ENCODE measurements around the gene DBH.
"Not testable (repeated sequence)": the region's sequence is repeated elsewhere in the genome, so short reads cannot be mapped to it uniquely, and the experiment has no call there.

DBH gene

DNA sequence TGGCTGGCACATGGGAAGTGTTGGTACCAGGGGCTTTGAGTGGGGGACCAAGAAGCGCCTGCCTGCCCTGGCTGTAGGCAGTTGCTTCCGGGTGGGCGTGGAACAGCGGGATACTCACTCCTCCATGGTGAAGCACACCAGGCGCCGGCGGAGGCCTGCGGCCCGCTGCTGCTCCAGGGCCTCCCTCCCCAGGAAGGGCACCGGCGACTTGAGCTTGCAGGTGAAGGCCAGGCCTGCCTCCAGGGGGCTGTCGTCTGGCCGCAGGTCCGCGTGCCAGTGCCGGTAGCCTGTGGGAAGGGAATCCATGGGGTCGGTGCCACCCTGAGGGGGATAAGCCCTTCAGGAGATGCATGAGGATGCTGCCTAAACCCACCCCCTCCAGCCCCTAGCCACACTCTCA, 34.3 kb downstream of the DBH start:
- no peak for DNase-seq

DNA sequence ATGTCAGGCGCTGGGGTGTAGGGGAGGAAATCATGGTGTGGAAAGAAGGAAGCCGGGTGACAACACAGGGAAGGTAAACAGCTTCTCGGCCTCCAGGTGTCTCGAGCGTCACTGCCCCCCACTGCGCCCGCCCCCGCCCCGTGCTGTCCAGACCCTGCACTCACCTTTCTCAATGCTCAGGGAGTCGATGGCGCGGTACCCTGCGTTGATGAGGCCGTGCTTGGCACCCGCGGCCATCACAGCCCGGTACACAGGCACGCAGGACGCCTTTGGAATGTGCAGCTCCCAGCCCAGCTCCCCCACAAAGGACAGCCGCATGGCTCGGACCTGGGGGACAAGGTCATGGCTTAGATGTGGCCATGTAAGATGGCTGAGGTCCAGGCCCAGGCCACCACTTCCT, 35.2 kb downstream of the DBH start:
- no peak for DNase-seq

GRCh38 chr9:133672503-133673257, 36.5 kb downstream of the DBH start:
- DNase-seq: no peak

- DNase-seq: no peak
Observed at GRCh38 chr9:133673258-133673655, 37.1 kb downstream of the DBH start.

GRCh38 chr9:133674091-133674490, 37.9 kb downstream of the DBH start:
- no peak for DNase-seq

DNA sequence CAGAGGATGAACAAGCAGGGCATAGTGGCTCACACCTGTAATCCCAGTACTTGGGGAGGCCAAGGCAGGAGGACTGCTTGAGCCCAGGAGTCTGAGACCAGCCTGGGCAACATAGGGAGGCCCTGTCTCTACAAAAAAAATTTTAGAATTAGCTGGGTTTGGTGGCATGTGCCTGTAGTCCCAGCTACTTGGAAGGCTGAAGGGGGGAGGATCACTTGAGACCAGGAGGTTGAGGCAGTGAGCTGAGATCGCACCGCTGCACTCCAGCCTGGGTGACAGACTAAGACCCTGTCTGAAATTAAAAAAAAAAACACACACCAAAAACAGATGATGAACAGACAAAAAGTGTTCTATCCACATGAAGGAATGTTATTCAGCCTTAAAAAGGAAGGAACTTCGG, 39.6 kb downstream of the DBH start:
- DNase-seq: not testable (repeated sequence)

DNA sequence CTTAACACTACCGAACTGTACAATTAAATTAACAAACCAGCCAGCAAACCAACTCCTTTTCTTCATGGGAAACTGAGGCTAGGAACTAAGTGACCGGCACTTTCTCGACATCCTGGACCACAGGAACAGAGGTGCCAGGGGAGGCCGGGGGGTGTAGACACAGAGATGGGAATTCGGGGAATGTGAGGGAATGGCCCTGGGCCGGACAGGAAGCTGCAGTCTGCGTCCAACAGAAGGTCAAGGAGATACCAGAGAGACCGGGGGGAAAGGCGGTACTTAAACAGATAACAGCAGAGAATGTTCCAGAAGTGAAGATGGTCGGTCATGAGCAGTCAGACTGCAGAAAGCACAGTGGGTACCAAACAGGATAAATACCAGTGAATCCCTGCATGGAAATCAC, 40.3 kb downstream of the DBH start:
- no peak for DNase-seq

GRCh38 chr9:133677126-133678010, 41.2 kb downstream of the DBH start:
- no peak for DNase-seq

DNA sequence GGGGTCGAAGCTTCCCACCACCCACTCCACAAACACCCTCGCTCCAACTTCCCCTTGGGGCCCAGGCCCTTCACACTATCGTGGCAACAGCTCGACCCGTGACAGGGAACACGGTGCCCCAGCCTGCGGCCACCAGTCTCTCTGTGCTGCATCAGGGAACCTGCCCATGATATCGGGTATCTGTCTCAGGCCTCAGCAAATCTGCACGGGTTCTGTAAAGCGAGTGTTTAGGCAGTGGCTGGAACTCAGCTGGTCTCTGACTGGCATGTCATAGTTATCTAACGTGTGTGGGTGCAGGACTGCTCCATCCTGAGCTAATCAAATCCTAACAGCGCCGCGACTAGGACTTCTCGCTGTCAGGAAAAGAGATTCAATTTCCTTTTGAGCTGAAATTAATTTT, 42.9 kb downstream of the DBH start:
- DNase-seq: no peak

- DNase-seq: no peak
Observed at GRCh38 chr9:133679466-133680061, 43.4 kb downstream of the DBH start.

- no peak for DNase-seq
Observed at GRCh38 chr9:133680250-133680975, 44.2 kb downstream of the DBH start.

- no peak for DNase-seq
Observed at GRCh38 chr9:133680976-133681657, 45.0 kb downstream of the DBH start.

DNA sequence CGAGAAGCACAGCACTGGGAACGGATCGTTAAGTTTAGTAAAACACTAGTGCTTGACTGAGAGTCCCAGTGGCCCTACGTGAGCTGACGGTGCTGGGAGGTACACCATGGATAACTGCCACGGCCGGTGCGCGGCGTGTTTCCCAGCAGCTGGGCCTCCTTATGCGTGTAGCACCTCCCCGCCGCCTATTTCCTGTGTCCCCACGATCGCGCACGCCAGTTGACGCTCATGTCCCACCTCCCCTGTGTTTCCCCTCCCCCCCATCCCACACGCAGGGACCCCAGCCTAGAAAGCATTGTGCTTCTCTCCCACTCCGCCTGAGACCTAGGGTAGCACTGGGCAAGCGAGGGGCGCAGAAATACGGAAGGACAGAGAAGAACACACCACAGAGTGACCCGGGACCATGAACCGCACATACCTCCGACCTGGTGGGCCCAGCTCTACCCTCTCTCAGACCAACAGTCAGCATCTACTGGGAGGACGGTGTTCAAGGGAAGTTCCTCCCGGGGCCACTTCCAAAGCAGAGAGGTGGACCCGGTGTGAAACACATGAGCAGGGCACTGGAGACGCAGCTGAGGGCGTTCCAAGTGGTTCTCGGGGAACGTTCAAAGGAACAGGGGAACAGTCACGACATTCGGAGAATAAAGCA, 45.6 kb downstream of the DBH start:
- no peak for DNase-seq

DNA sequence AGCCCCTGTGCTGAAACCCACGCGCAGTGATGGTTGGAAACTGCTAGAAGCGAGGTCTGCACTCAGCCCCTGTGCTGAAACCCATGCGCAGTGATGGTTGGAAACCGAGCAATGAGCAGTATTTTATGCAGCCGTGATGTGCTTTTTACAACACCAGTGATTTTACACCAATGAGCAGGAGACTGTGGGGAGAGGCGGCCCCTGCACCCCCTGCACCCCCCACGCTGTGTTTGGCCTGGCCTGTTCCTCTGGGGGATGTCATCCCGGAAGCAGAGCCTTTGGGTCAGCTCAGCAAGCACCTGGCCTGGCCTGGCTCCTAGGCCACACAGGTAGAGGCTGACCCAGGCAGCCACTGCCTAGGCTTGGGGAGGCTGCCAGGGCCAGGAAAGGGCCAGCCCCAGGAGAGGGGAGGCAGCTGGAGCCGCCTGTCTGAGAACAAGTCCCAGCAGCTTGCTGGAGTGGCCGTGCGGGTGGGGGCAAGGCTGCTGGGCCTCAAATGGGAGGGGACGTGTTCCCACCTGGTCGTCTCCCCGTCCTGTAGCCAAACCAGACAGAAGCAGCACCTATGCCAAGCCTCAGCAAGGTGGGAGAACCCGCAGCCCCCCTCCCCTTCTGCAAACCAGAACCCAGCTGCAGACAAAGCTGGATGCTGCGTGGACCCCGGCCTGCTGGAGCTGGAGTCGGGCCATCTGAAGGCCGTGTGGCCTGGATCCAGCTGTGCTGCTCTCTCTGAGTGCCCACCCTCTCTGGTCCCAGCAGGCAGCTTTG, 46.8 kb downstream of the DBH start:
- no peak for DNase-seq

DNA sequence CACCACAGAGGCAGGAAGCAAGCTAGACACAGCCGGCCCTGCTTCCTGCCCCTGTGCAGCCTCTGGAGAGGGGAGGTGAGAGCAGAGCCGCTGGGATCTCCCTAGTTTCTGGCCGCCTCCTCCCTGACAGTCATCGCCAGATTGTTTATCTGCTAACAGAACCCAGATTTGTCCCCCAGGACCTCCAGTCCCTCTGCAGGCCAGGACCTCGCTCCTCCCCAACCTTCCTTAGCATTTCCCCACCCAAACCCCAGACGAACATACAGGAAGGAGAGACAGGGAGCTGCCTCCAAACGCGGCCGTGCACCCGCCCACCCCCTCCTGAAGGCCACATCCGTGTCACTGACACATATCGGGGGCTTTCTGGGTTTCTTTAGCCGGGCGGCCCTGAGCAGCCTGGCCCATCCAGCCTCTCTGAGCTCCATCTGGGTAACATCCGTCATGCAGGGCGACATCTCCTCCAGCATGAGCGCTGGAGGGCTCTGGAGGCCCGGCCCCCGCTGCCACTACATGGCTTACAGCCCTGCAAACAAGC, 47.5 kb downstream of the DBH start:
- no peak for DNase-seq

- DNase-seq: no peak
Observed at GRCh38 chr9:133684121-133684935, 48.2 kb downstream of the DBH start.

DNA sequence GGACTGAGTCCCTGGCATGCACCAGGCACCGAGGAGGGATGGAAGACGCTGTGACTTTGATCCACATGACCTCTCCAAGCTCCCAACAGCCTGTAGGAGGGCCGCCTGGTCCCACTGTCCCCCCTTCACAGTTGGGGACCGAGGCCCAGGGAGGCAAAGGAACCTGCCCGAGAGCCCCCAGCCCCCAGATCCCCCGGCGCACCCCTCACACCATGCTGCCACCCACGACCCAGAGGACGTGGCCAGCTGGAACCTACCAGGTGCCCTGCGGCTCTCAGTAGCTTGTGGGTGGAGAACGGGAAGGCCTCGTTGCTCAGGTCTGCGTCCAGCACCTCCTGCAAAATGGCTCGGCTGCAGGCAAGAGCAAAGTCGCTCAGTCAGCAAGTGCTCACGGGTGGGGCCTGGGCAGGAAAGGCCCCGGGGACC, 48.8 kb downstream of the DBH start:
- no peak for DNase-seq

GRCh38 chr9:133685653-133686609, 49.8 kb downstream of the DBH start:
- DNase-seq: no peak

Data from SW 1271 (cell line).